GM12878 (cell line): ENCODE results near the gene WBP2NL. TPM values are rescaled to one million over a fixed set of nuclear protein-coding genes. Genes with fewer than 3 reads are reported as not detected.

Source experiments
- ATAC-seq: fragments of 200-7000 bp; cut with Tn5 transposase; 3 replicates; pipeline ENCODE4 v1.9.1; 2020; ENCODE audit warnings: mild to moderate bottlenecking, moderate library complexity
- BruUV-seq: library from RNA; stranded (reverse); fragments of 400-500 nt; replicated peaks from 2 replicates; lab custom pipeline; 2021; lab: Mats Ljungman, UMichigan
- CTCF ChIA-PET: fragments of 300-600 bp; sonication (Branson Sonifier 250); formaldehyde crosslinking; extraction: SDS; loops from one replicate; lab custom pipeline; 2021; ENCODE audit warnings: inconsistent platforms; lab: Yijun Ruan, JAX
- POLR2A ChIA-PET: fragments of 350-600 bp; formaldehyde crosslinking; extraction: SDS; loops from one replicate; lab custom pipeline; 2021; ENCODE audit warnings: inconsistent platforms; lab: Charles Lee
- RAD21 ChIA-PET: fragments of 300-600 bp; sonication (Branson Sonifier 250); formaldehyde crosslinking; loops from one replicate; lab custom pipeline; 2023; ENCODE audit warnings: antibody characterized with exemption; ENCODE audit not compliant: unreplicated experiment; lab: Charles Lee
- SMC1A ChIA-PET: fragments of 300-600 bp; sonication (Branson Sonifier 250); formaldehyde crosslinking; loops from one replicate; lab custom pipeline; 2023; ENCODE audit not compliant: unreplicated experiment, uncharacterized antibody; lab: Charles Lee
- DNase-seq: peaks from one replicate; pipeline ENCODE4 v3.0.0-alpha.2; 2011; ENCODE audit warnings: low read depth, low spot score
- FAIRE-seq: peaks from 3 replicates; lab custom pipeline; 2011; peaks lifted over from hg19 to GRCh38; lab: Jason Lieb, UNC
- H2AFZ ChIP-seq: 2 replicates; pipeline ENCODE4 v1.6.0; 2011; ENCODE audit warnings: low read depth, low read length, control low read depth; ENCODE audit not compliant: control insufficient read depth
- H3K27ac ChIP-seq: 2 replicates; pipeline ENCODE4 v1.5.1; 2011; ENCODE audit warnings: control low read depth; ENCODE audit not compliant: control insufficient read depth, insufficient read depth
- H3K27me3 ChIP-seq, 2 experiments: replicated peaks in 1 of 2; 2 replicates each; pipeline versions ENCODE4 v1.6.0 to v1.6.1; 2011; ENCODE audit warnings: low read length in 1 of 2; ENCODE audit not compliant: control insufficient read depth in 2 of 2, insufficient read depth in 2 of 2
- H3K36me3 ChIP-seq, 2 experiments: 2 replicates each; pipeline ENCODE4 v1.5.1; 2011; ENCODE audit warnings: low read length in 1 of 2; ENCODE audit not compliant: control insufficient read depth in 2 of 2, insufficient read depth in 2 of 2
- H3K4me1 ChIP-seq: 2 replicates; pipeline ENCODE4 v1.6.1; 2011; ENCODE audit warnings: mild to moderate bottlenecking, low read length, moderate library complexity, mixed read lengths; ENCODE audit not compliant: control insufficient read depth, insufficient read depth
- H3K4me2 ChIP-seq: 2 replicates; pipeline ENCODE4 v1.6.0; 2011; ENCODE audit warnings: control low read depth; ENCODE audit not compliant: control insufficient read depth, insufficient read depth
- H3K4me3 ChIP-seq: fragments of 200-600 bp; sonication (generic); 2 replicates; pipeline ENCODE4 v1.5.1; 2016
- H3K79me2 ChIP-seq: 2 replicates; pipeline ENCODE4 v1.6.0; 2011; ENCODE audit warnings: low read length; ENCODE audit not compliant: control insufficient read depth, insufficient read depth
- H3K9ac ChIP-seq: 2 replicates; pipeline ENCODE4 v1.8.0; 2011; ENCODE audit warnings: low read length, control low read depth, mixed read lengths; ENCODE audit not compliant: control insufficient read depth, insufficient read depth
- H3K9me3 ChIP-seq: replicated peaks from 3 replicates; pipeline ENCODE4 v1.5.1; 2011; ENCODE audit warnings: mild to moderate bottlenecking, low read length; ENCODE audit not compliant: control insufficient read depth, insufficient read depth
- H4K20me1 ChIP-seq: 2 replicates; pipeline ENCODE4 v1.6.0; 2011; ENCODE audit not compliant: control insufficient read depth, insufficient read depth
- HDAC2 ChIP-seq: fragments of 200-600 bp; sonication (generic); IDR thresholded peaks from 2 replicates; pipeline ENCODE4 v1.6.1; 2017
- HDGF ChIP-seq: fragments of 450-650 bp; IDR thresholded peaks from 2 replicates; pipeline ENCODE4 v1.6.1; 2016; ENCODE audit warnings: antibody characterized with exemption
- IKZF2 ChIP-seq, 2 experiments: fragments of 450-650 bp; IDR thresholded peaks; 2 replicates each; pipeline ENCODE4 v1.6.1; 2017; ENCODE audit warnings: mild to moderate bottlenecking in 2 of 2, moderate library complexity in 2 of 2
- MXI1 ChIP-seq: fragments of 150-350 bp; IDR thresholded peaks from 2 replicates; pipeline ENCODE4 v1.6.1; 2011; ENCODE audit warnings: low read depth, mild to moderate bottlenecking, inconsistent platforms, low read length, improper control_type of control experiment
- PML ChIP-seq: IDR thresholded peaks from 2 replicates; pipeline ENCODE4 v1.6.1; 2012; ENCODE audit warnings: low read length, inconsistent platforms
- SIN3A ChIP-seq: IDR thresholded peaks from 2 replicates; pipeline ENCODE4 v1.6.1; 2012; ENCODE audit warnings: low read depth, low read length, improper control_type of control experiment
- TCF3 ChIP-seq: IDR thresholded peaks from 2 replicates; pipeline ENCODE4 v1.6.1; 2012; ENCODE audit warnings: low read depth, mild to moderate bottlenecking, low read length, borderline replicate concordance; ENCODE audit not compliant: insufficient read depth
- ZNF274 ChIP-seq: IDR thresholded peaks from one replicate; pipeline ENCODE4 v1.8.0; 2011; ENCODE audit not compliant: insufficient read length, insufficient read depth
- ZNF592 ChIP-seq: fragments of 450-650 bp; IDR thresholded peaks from 2 replicates; pipeline ENCODE4 v1.6.1; 2017; ENCODE audit warnings: mild to moderate bottlenecking, moderate library complexity
- WGBS: methylation state at CpG from one replicate; pipeline ENCODE4 v1.1.6; 2016; ENCODE audit warnings: low lambda C conversion rate; ENCODE audit not compliant: insufficient replicate concordance, insufficient coverage; ENCODE audit errors: missing lambda C conversion rate; 5-methylcytosine and 5-hydroxymethylcytosine counted together
- in situ Hi-C: fragments of 300-500 bp; cut with MboI; formaldehyde crosslinking; loops from 9 replicates; pipeline ENCODE4 v1.14.3; 2018; ENCODE audit warnings: mixed read lengths
- intact Hi-C: fragments of 100-400 bp; cut with micrococcal nuclease; formaldehyde crosslinking; loops from one replicate; pipeline ENCODE4 v1.14.2; 2022; ENCODE audit not compliant: unreplicated experiment
- polyA plus RNA-seq, 11 experiments: library from polyadenylated mRNA; depleted of rRNA in 4 of 11; unstranded in 6 of 11; stranded (reverse) in 5 of 11; fragments of >200 nt; fragmentation: Nextera tagmentation in 4 of 11; fragmentation: Illumina TruSeq in 1 of 11; extraction: Ambion mirVana in 4 of 11; extraction: Trizol in 1 of 11; gene quantifications; 1 replicate in 1 of 11; 2 replicates in 10 of 11; pipeline versions ENCODE4 v1.2.1 to v1.2.3, GENCODE V29; 2011 to 2016; ENCODE audit warnings: inconsistent platforms in 2 of 11, missing spikeins in 2 of 11, low read depth in 1 of 11
- total RNA-seq, 4 experiments: library from RNA; depleted of rRNA in 3 of 4; stranded (reverse); fragments of >200 nt in 3 of 4; fragmentation: Illumina TruSeq in 1 of 4; extraction: Trizol in 1 of 4; gene quantifications; 2 replicates each; pipeline versions ENCODE4 v1.2.1 to v1.2.3, GENCODE V29; 2013 to 2021
- TF ChIP-seq, protein P1 (sequence below): fragments of 450-650 bp; IDR thresholded peaks from 2 replicates; pipeline ENCODE4 v1.6.1; 2017; ENCODE audit warnings: borderline replicate concordance

WBP2NL gene
- total and polyA plus RNA-seq, 10 of the 15 experiments (the other 5 are each of a cell fraction or from before 2014, with no cell fraction given), result 0.46 to 1.9 (median 1.3) TPM

- ChIA-PET CTCF (no interaction called here), POLR2A (no interaction called here), RAD21 (no interaction called here), SMC1A (interaction anchor here (1.0 kb wide), 1 partner anchor 8 kb away, joined by 3 read pairs; no protein-coding TSS in a partner anchor)
- H3K4me3 ChIP-seq, result no peak overlapping the region
- H3K9ac ChIP-seq, result no peak overlapping the region
- peaks cover 13% of the 10 kb centered on the region for H3K4me1 ChIP-seq
- 98% methylated on average over 12 of the region's 12 CpGs for WGBS
- no peak overlapping the region for H3K4me2 ChIP-seq
- no peak overlapping the region for H2AFZ ChIP-seq
- in situ Hi-C loops, result no loop called here
- H3K36me3 ChIP-seq, result no peaks in the 10 kb centered on the region
- H3K9me3 ChIP-seq, result no peaks in the 10 kb centered on the region; the same call in 1 of the 3 replicates
- no peaks in the 10 kb centered on the region for H3K27me3 ChIP-seq
- intact Hi-C loops, result no loop called here
- H3K79me2 ChIP-seq, result peaks cover 5% of the 10 kb centered on the region
- ATAC-seq, result no peak
- FAIRE-seq, result no peak
- H4K20me1 ChIP-seq, result no peaks in the 10 kb centered on the region
- no peak for DNase-seq
- TF ChIP-seq IKZF2 (IDR thresholded peaks at IDR 0.05), result no peak
- no peak for TF ChIP-seq HDAC2
- no peak for TF ChIP-seq TCF3
- TF ChIP-seq SIN3A, result no peak
- TF ChIP-seq ZNF274, result no peak
- TF ChIP-seq HDGF, result no peak
- no peak for TF ChIP-seq PML
- TF ChIP-seq, protein P1, sequence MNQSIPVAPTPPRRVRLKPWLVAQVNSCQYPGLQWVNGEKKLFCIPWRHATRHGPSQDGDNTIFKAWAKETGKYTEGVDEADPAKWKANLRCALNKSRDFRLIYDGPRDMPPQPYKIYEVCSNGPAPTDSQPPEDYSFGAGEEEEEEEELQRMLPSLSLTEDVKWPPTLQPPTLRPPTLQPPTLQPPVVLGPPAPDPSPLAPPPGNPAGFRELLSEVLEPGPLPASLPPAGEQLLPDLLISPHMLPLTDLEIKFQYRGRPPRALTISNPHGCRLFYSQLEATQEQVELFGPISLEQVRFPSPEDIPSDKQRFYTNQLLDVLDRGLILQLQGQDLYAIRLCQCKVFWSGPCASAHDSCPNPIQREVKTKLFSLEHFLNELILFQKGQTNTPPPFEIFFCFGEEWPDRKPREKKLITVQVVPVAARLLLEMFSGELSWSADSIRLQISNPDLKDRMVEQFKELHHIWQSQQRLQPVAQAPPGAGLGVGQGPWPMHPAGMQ, result no peak
- no TSS peak for BruUV-seq
- H3K27ac ChIP-seq, result no peak overlapping the region
These were observed 3.1 kb downstream of the WBP2NL start for GRCh38 chr22:42001706-42002105.

- in situ Hi-C loops, result no loop called here
- no peak for DNase-seq
- ChIA-PET POLR2A (no interaction called here), RAD21 (no interaction called here), CTCF (no interaction called here), SMC1A (no interaction called here)
- Histone ChIP-seq H3K4me2 (no peak overlapping the region), H3K4me1 (no peaks in the 10 kb centered on the region), H3K9me3 (no peaks in the 10 kb centered on the region; the same call in 2 of the 3 replicates), H3K36me3 (no peaks in the 10 kb centered on the region), H3K27me3 (no peaks in the 10 kb centered on the region), H3K79me2 (no peaks in the 10 kb centered on the region), H4K20me1 (no peaks in the 10 kb centered on the region), H3K4me3 (no peak overlapping the region), H3K9ac (no peak overlapping the region), H3K27ac (no peak overlapping the region), H2AFZ (no peak overlapping the region)
- intact Hi-C loops, result no loop called here
- TF ChIP-seq MXI1, result no peak
- no peak for TF ChIP-seq ZNF592
- FAIRE-seq, result no peak
- 64% methylated on average over 4 of the region's 4 CpGs for WGBS
- ATAC-seq, result no peak
- BruUV-seq, result no TSS peak
These were observed 9.3 kb downstream of the WBP2NL start for GRCh38 chr22:42007922-42008321.
